Mammary epithelial cell (primary cell): Measurements from ENCODE around the gene FOXE1.

Experiments
- EZH2 ChIP-seq: IDR thresholded peaks from 2 replicates; pipeline ENCODE4 v1.6.1; 2012; ENCODE audit warnings: low read length, inconsistent platforms, borderline replicate concordance
- TF ChIP-seq, protein P1 (sequence below), 2 donors: IDR thresholded peaks in 1 of 2; conservative IDR thresholded peaks in 1 of 2; 2 replicates each; pipeline ENCODE4 v1.5.1; 2011 to 2012; ENCODE audit warnings: inconsistent platforms in 2 of 2, low read length in 2 of 2, mild to moderate bottlenecking in 2 of 2, control low read depth in 1 of 2, low read depth in 1 of 2; ENCODE audit not compliant: insufficient read depth in 1 of 2; ENCODE audit errors: extremely low read depth in 1 of 2

DNA sequence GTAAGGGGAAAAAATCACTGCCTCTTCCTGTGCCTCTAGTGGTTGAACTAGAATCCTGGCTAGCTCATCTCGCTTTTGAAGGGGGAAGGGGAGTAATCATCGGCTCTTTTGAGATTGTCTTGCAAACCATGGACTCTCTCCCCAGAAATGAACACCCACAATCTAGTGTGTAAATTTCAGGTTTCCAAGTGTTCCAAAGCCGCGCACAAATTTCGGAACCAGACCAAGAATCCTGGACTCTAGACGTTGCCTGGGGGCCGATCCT, 4.9 kb upstream of the FOXE1 start:
- TF ChIP-seq, protein P1, sequence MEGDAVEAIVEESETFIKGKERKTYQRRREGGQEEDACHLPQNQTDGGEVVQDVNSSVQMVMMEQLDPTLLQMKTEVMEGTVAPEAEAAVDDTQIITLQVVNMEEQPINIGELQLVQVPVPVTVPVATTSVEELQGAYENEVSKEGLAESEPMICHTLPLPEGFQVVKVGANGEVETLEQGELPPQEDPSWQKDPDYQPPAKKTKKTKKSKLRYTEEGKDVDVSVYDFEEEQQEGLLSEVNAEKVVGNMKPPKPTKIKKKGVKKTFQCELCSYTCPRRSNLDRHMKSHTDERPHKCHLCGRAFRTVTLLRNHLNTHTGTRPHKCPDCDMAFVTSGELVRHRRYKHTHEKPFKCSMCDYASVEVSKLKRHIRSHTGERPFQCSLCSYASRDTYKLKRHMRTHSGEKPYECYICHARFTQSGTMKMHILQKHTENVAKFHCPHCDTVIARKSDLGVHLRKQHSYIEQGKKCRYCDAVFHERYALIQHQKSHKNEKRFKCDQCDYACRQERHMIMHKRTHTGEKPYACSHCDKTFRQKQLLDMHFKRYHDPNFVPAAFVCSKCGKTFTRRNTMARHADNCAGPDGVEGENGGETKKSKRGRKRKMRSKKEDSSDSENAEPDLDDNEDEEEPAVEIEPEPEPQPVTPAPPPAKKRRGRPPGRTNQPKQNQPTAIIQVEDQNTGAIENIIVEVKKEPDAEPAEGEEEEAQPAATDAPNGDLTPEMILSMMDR (conservative IDR thresholded peaks at IDR 0.05 in 1 of 2, IDR thresholded peaks at IDR 0.05 in 1 of 2; ENCODE audit: extremely low read depth in 1 of 2, insufficient read depth in 1 of 2, low read depth in 1 of 2, low read length in 2 of 2) = peak; percentile 4 to 32
- no peak for TF ChIP-seq EZH2
